NOMO-1 treated with DMSO at 0.1 percent for 48 hours (cell line): ENCODE measurements around the gene ABHD4.
"Not testable (repeated sequence)": the region's sequence is repeated elsewhere in the genome, so short reads cannot be mapped to it uniquely, and the experiment has no call there.

Experiments
- DNase-seq: peaks from one replicate; lab custom pipeline; 2025; ENCODE audit not compliant: unreplicated experiment; lab: John Stamatoyannopoulos, UW

ABHD4 gene

GRCh38 chr14:22561366-22561660 is 36.8 kb upstream of the ABHD4 start:
- no peak for DNase-seq

- no peak for DNase-seq
These were observed 36.2 kb upstream of the ABHD4 start for GRCh38 chr14:22561661-22562579.

- DNase-seq = no peak
These were observed 34.1 kb upstream of the ABHD4 start for GRCh38 chr14:22563987-22564386.

GRCh38 chr14:22564463-22564862 is 33.6 kb upstream of the ABHD4 start:
- no peak for DNase-seq

GRCh38 chr14:22565391-22565945 is 32.6 kb upstream of the ABHD4 start:
- DNase-seq = no peak

GRCh38 chr14:22566266-22566665 is 31.8 kb upstream of the ABHD4 start:
- DNase-seq = not testable (repeated sequence)

- no peak for DNase-seq
These were observed 31.3 kb upstream of the ABHD4 start for GRCh38 chr14:22566845-22567244.

- no peak for DNase-seq
These were observed 30.7 kb upstream of the ABHD4 start for GRCh38 chr14:22567437-22567836.

GRCh38 chr14:22569106-22569736 is 28.9 kb upstream of the ABHD4 start:
- DNase-seq = no peak

- DNase-seq = no peak
These were observed 28.4 kb upstream of the ABHD4 start for GRCh38 chr14:22569737-22570131.

GRCh38 chr14:22570132-22570949 is 27.8 kb upstream of the ABHD4 start:
- peak; percentile 88 for DNase-seq

- no peak for DNase-seq
These were observed 25.5 kb upstream of the ABHD4 start for GRCh38 chr14:22572562-22573058.

- no peak for DNase-seq
These were observed 24.3 kb upstream of the ABHD4 start for GRCh38 chr14:22573804-22574203.

GRCh38 chr14:22577334-22577908 is 20.7 kb upstream of the ABHD4 start:
- DNase-seq = no peak

- DNase-seq = no peak
These were observed 18.9 kb upstream of the ABHD4 start for GRCh38 chr14:22579236-22579635.

- no peak for DNase-seq
These were observed 18.2 kb upstream of the ABHD4 start for GRCh38 chr14:22579881-22580280.

- no peak for DNase-seq
These were observed 17.5 kb upstream of the ABHD4 start for GRCh38 chr14:22580625-22581024.

- no peak for DNase-seq
These were observed 14.1 kb upstream of the ABHD4 start for GRCh38 chr14:22583994-22584393.

GRCh38 chr14:22587247-22587646 is 10.9 kb upstream of the ABHD4 start:
- no peak for DNase-seq

- not testable (repeated sequence) for DNase-seq
These were observed 10.2 kb upstream of the ABHD4 start for GRCh38 chr14:22587677-22588422.
